ENCODE measurements around the gene RALGAPA1. TPM values are rescaled to one million over a fixed set of nuclear protein-coding genes. Genes with fewer than 3 reads are reported as not detected.

RALGAPA1 gene
- total and polyA plus RNA-seq, 2 of the 13 experiments (the other 11 are each of a cell fraction or from before 2014, with no cell fraction given), result 65.0 to 89.2 TPM

DNA sequence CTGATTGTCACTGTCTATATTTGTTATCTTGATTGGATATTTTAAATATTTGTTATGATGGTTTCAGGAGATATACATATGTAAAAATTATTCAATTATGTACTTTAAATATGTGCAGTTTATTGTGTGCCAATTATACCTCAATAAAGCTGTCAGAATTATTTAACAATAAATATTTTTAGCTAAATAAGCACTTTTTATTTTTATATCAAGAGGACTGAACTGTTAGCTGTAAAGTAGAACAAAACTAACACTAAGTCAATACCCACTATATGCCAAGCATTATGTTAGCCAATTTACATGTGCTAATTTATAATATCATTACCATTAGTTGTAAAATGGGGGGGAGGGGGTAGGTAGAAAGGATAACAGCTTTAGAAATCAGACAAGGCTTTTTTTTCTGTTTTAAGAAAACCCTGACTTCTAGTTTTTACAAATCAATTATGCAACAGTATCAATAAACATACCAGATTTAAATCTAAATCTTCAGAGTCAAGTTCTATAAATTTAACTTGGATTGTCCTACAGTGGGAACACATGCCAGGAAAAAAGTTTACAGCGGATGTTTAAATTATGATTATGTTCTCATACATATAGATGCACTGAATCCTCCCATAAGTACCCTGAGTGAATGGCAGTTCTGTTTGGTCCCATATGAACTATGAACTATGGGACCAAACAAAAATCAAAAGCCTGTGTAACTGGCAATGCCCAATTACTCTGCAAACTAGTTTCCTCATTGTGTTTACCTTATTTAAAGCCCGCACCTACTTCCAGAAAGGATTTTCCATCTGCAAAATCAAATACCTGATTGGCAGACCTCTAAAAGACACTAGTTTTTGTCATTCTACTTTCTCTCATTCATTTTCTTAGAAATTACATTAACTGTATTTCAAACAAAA is 2.8 kb downstream of the RALGAPA1 start (continued):
- TF ChIP-seq ZNF879 (CRISPR knock-in tag; IDR thresholded peaks at IDR 0.05), result no peak
- TF ChIP-seq NR3C1 (CRISPR knock-in tag; IDR thresholded peaks at IDR 0.05), result no peak
- TF ChIP-seq PTBP1 (IDR thresholded peaks at IDR 0.05; ENCODE audit: low read depth, low read length, poor library complexity, severe bottlenecking), result no peak
- no peak for TF ChIP-seq FLYWCH1 (CRISPR knock-in tag; IDR thresholded peaks at IDR 0.05)
- no peak for TF ChIP-seq YEATS2 (CRISPR knock-in tag; IDR thresholded peaks at IDR 0.05; ENCODE audit: borderline replicate concordance)
- peak; percentile 80 for TF ChIP-seq TEAD3 (CRISPR knock-in tag; optimal IDR thresholded peaks at IDR 0.05; ENCODE audit: borderline replicate concordance)
- no peak for TF ChIP-seq ZNF672 (CRISPR knock-in tag; IDR thresholded peaks at IDR 0.05)
- TF ChIP-seq ZNF180 (CRISPR knock-in tag; IDR thresholded peaks at IDR 0.05; ENCODE audit: borderline replicate concordance, low read depth), result no peak
- TF ChIP-seq ZNF362 (CRISPR knock-in tag; IDR thresholded peaks at IDR 0.05; ENCODE audit: borderline replicate concordance), result peak; percentile 65; the same call in 1 of the 2 replicates
- TF ChIP-seq RAD51 (IDR thresholded peaks at IDR 0.05; ENCODE audit: borderline replicate concordance), result no peak
- TF ChIP-seq ZGPAT (CRISPR knock-in tag; IDR thresholded peaks at IDR 0.05), result peak; percentile 90
- TF ChIP-seq, protein P1, sequence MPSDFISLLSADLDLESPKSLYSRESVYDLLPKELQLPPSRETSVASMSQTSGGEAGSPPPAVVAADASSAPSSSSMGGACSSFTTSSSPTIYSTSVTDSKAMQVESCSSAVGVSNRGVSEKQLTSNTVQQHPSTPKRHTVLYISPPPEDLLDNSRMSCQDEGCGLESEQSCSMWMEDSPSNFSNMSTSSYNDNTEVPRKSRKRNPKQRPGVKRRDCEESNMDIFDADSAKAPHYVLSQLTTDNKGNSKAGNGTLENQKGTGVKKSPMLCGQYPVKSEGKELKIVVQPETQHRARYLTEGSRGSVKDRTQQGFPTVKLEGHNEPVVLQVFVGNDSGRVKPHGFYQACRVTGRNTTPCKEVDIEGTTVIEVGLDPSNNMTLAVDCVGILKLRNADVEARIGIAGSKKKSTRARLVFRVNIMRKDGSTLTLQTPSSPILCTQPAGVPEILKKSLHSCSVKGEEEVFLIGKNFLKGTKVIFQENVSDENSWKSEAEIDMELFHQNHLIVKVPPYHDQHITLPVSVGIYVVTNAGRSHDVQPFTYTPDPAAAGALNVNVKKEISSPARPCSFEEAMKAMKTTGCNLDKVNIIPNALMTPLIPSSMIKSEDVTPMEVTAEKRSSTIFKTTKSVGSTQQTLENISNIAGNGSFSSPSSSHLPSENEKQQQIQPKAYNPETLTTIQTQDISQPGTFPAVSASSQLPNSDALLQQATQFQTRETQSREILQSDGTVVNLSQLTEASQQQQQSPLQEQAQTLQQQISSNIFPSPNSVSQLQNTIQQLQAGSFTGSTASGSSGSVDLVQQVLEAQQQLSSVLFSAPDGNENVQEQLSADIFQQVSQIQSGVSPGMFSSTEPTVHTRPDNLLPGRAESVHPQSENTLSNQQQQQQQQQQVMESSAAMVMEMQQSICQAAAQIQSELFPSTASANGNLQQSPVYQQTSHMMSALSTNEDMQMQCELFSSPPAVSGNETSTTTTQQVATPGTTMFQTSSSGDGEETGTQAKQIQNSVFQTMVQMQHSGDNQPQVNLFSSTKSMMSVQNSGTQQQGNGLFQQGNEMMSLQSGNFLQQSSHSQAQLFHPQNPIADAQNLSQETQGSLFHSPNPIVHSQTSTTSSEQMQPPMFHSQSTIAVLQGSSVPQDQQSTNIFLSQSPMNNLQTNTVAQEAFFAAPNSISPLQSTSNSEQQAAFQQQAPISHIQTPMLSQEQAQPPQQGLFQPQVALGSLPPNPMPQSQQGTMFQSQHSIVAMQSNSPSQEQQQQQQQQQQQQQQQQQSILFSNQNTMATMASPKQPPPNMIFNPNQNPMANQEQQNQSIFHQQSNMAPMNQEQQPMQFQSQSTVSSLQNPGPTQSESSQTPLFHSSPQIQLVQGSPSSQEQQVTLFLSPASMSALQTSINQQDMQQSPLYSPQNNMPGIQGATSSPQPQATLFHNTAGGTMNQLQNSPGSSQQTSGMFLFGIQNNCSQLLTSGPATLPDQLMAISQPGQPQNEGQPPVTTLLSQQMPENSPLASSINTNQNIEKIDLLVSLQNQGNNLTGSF (CRISPR knock-in tag; IDR thresholded peaks at IDR 0.05), result no peak
- no peak for TF ChIP-seq YY1 (IDR thresholded peaks at IDR 0.05; ENCODE audit: insufficient read depth, insufficient replicate concordance, low read depth, low read length)
- TF ChIP-seq DR1 (CRISPR knock-in tag; IDR thresholded peaks at IDR 0.05), result no peak
- TF ChIP-seq NR2F2 (IDR thresholded peaks at IDR 0.05; ENCODE audit: borderline replicate concordance, low read depth), result peak; percentile 60; the same call in 1 of the 2 replicates
- TF ChIP-seq SALL1 (CRISPR knock-in tag; IDR thresholded peaks at IDR 0.05), result peak; percentile 92; the same call in 1 of the 2 replicates
- TF ChIP-seq ZNF615 (CRISPR knock-in tag; IDR thresholded peaks at IDR 0.05; ENCODE audit: borderline replicate concordance), result no peak
- TF ChIP-seq TBP (CRISPR knock-in tag; IDR thresholded peaks at IDR 0.05), result no peak
- 0 out of 2 replicates have a peak, but pooled peaks have one; percentile 58 for TF ChIP-seq TOPORS (CRISPR knock-in tag; IDR thresholded peaks at IDR 0.05)
- no peak for TF ChIP-seq RELA (CRISPR knock-in tag; IDR thresholded peaks at IDR 0.05)
- TF ChIP-seq TSC22D2 (CRISPR knock-in tag; IDR thresholded peaks at IDR 0.05; ENCODE audit: borderline replicate concordance), result peak; percentile 79; the same call in 1 of the 2 replicates
- TF ChIP-seq ZNF12 (CRISPR knock-in tag; IDR thresholded peaks at IDR 0.05), result peak; percentile 64; the same call in 1 of the 2 replicates
- TF ChIP-seq NFE2L1 (CRISPR knock-in tag; IDR thresholded peaks at IDR 0.05; ENCODE audit: borderline replicate concordance), result no peak
